Activated T-cell treated with anti-CD3 and anti-CD28 coated beads, Interleukin-2, amount 50 U/mL, for 72 hours (primary cell): Measurements from ENCODE around the gene SLC14A1. TPM values are rescaled to one million over a fixed set of nuclear protein-coding genes. Genes with fewer than 3 reads are reported as not detected.

ENCODE experiments used
- ATAC-seq, 2 donors: fragments of 150-1000 bp; cut with Tn5 transposase; replicated peaks in 1 of 2; 2 replicates each; pipeline ENCODE4 v1.10.0; 2021; ENCODE audit warnings: moderate library complexity in 2 of 2, mild to moderate bottlenecking in 1 of 2
- DNase-seq, 2 donors: peaks; one replicate each; pipeline ENCODE4 v3.0.0; 2021 to 2022; ENCODE audit warnings: mixed read lengths in 1 of 2
- H3K27ac Mint-ChIP-seq: one replicate; pipeline ENCODE4 v1.8.0; 2022; ENCODE audit warnings: mild to moderate bottlenecking, moderate library complexity, mixed read lengths
- H3K27me3 Mint-ChIP-seq: one replicate; pipeline ENCODE4 v1.8.0; 2022; ENCODE audit warnings: low read depth, mixed read lengths
- H3K36me3 Mint-ChIP-seq, 2 donors: one replicate each; pipeline ENCODE4 v1.8.0; 2022; ENCODE audit warnings: mixed read lengths in 2 of 2, mild to moderate bottlenecking in 1 of 2; ENCODE audit not compliant: insufficient read depth in 2 of 2
- H3K4me1 Mint-ChIP-seq: one replicate; pipeline ENCODE4 v1.8.0; 2022; ENCODE audit warnings: low read depth, mixed read lengths
- H3K4me3 Mint-ChIP-seq, 2 donors: one replicate each; pipeline ENCODE4 v1.8.0; 2022; ENCODE audit warnings: mild to moderate bottlenecking in 2 of 2, mixed read lengths in 2 of 2, moderate library complexity in 2 of 2
- H3K9me3 Mint-ChIP-seq, 2 donors: one replicate each; pipeline ENCODE4 v1.8.0; 2022; ENCODE audit warnings: mixed read lengths in 2 of 2
- total RNA-seq, 2 donors: library from RNA; stranded (reverse); gene quantifications; one replicate each; pipeline ENCODE4 v1.2.3, GENCODE V29; 2022

Gene SLC14A1
- total RNA-seq, result 1 to 10 TPM; 6.0 to 6.2 TPM

GRCh38 chr18:45723567-45724355 lies at the start of gene SLC14A1:
Gene SLC14A1, plus strand, starts transcription at chr18:45724181. Its CDS starts 6,140 bp downstream, at chr18:45730321.
- H3K36me3 Mint-ChIP-seq, result no peaks in the 10 kb centered on the region
- no peak for DNase-seq
- no peak within 1 kb of the TSS for H3K27ac Mint-ChIP-seq
- H3K27me3 Mint-ChIP-seq, result peaks cover 19% of the 10 kb centered on the region
- no peaks in the 10 kb centered on the region for H3K9me3 Mint-ChIP-seq
- no peak for ATAC-seq
- H3K4me1 Mint-ChIP-seq, result peaks cover 7% of the 10 kb centered on the region
- no peak within 1 kb of the TSS for H3K4me3 Mint-ChIP-seq

GRCh38 chr18:45677276-45677807 lies 46.6 kb upstream of the SLC14A1 start:
- Mint-ChIP-seq H3K4me3 (no peak overlapping the region), H3K36me3 (no peaks in the 10 kb centered on the region), H3K4me1 (peaks cover 5% of the 10 kb centered on the region), H3K27ac (no peak overlapping the region), H3K9me3 (no peaks in the 10 kb centered on the region), H3K27me3 (peaks cover 12% of the 10 kb centered on the region)
- ATAC-seq (no peak), DNase-seq (no peak)

GRCh38 chr18:45678441-45678840 lies 45.5 kb upstream of the SLC14A1 start:
- no peak overlapping the region for H3K27ac Mint-ChIP-seq
- H3K4me3 Mint-ChIP-seq, result no peak overlapping the region
- no peaks in the 10 kb centered on the region for H3K36me3 Mint-ChIP-seq
- H3K27me3 Mint-ChIP-seq, result peaks cover 18% of the 10 kb centered on the region
- DNase-seq, result no peak
- peaks cover 5% of the 10 kb centered on the region for H3K4me1 Mint-ChIP-seq
- H3K9me3 Mint-ChIP-seq, result no peaks in the 10 kb centered on the region
- ATAC-seq, result no peak

DNA sequence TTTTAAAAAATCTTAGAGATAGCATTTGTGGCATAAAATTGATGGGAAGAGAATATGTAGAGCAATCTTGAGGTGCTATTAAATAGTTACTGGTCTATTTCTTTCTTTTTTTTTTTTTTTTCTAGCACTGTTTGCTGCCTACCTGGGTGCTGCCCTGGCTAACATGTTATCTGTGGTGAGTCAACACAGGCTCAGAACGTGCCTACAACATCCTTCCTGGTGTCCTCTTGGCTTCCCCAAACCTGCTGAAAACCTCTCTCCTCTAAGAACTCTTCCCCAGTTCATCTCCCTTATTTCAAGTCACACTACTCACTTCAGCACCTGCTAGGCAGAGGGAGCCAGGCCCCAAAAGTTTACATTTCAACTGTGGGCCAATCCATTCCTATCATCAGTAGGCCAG lies 45.1 kb upstream of the SLC14A1 start:
- no peaks in the 10 kb centered on the region for H3K36me3 Mint-ChIP-seq
- ATAC-seq (no peak), DNase-seq (no peak)
- no peak overlapping the region for H3K27ac Mint-ChIP-seq
- H3K27me3 Mint-ChIP-seq, result peaks cover 20% of the 10 kb centered on the region
- H3K4me1 Mint-ChIP-seq, result peaks cover 5% of the 10 kb centered on the region
- no peak overlapping the region for H3K4me3 Mint-ChIP-seq
- no peaks in the 10 kb centered on the region for H3K9me3 Mint-ChIP-seq

GRCh38 chr18:45680066-45680690 lies 43.8 kb upstream of the SLC14A1 start:
- Mint-ChIP-seq H3K27me3 (peaks cover 32% of the 10 kb centered on the region), H3K4me1 (peaks cover 11% of the 10 kb centered on the region), H3K27ac (no peak overlapping the region), H3K36me3 (no peaks in the 10 kb centered on the region), H3K4me3 (no peak overlapping the region), H3K9me3 (no peaks in the 10 kb centered on the region)
- no peak for DNase-seq
- no peak for ATAC-seq

GRCh38 chr18:45682181-45682580 lies 41.8 kb upstream of the SLC14A1 start:
- Mint-ChIP-seq H3K4me1 (peaks cover 30% of the 10 kb centered on the region), H3K27ac (no peak overlapping the region), H3K4me3 (no peak overlapping the region), H3K36me3 (no peaks in the 10 kb centered on the region), H3K9me3 (no peaks in the 10 kb centered on the region), H3K27me3 (peaks cover 40% of the 10 kb centered on the region)
- DNase-seq (no peak), ATAC-seq (no peak)

DNA sequence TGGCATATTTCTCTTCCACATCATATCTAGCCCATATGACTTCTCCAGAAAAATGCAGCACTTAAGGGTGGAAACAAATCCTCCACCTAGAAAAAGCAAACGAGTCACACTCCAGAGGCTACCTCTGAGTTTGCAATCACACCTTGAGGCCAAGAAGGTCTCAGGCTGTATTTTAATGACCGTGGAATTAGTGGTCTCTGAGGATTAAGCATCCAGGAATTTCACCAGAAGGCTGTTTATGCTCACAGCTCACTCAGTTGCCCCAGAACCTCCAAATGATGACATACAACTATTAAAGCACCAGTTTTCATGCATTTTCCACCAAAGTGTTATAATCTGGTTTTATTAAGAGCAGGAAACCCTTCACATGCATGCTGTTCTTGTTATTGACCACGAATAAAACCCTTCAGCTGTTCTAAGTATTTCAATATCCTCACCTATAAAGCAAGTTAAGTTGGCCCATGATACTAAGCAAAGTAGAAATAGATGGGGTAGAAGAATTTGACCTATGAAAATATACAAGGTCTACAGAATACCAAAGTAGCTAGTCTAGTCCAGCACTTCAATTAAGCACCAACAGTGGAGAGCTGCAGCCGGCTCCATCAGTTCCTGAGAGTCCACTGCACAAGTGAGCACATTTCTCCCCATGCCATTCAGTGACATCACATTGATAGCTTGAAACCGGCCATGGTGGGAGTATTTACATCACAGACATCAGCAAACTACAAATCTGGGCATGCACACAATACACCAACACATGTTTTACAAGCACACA lies 39.5 kb upstream of the SLC14A1 start:
- no peak overlapping the region for H3K27ac Mint-ChIP-seq
- no peak for ATAC-seq
- H3K4me1 Mint-ChIP-seq, result peaks cover 49% of the 10 kb centered on the region

DNA sequence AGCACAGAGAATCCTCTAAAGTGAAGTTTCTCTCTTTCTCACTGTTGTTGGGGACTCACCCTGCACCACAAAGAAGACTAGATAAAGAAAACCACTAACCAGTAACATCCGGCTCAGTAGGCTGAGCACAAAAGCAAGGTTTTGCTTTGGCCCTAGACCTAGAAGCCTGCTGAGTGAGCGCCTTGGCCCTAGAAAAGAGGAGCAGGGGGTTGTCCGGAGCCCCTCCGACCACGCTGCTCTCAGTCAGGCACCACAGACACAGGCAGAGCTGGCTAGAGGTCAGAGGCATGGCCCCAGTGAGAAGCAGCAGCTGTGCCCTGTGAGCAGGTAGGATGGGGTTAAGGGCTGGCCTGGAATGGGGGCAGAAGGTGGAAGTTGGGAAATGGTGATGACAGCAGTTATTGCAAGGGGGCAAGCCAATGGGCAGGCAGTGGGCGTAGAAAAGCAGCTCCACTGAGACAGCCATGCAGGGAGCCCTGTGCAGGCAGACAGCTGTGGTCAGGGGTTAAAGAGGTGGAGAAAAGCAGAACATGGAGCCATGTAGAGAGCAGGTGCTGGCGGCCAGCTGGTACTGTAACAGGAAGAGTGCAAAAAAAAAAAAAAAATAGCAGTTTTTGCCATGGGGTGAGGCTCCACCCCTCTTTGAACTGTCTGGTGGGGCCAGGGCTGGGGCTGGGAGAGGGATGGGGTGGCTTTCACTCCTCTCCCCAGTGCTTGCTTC lies 36.9 kb upstream of the SLC14A1 start:
- Mint-ChIP-seq H3K27ac (peak overlapping the region; percentile 95), H3K9me3 (no peaks in the 10 kb centered on the region), H3K36me3 (no peaks in the 10 kb centered on the region), H3K4me1 (peaks cover 65% of the 10 kb centered on the region), H3K4me3 (peak overlapping the region; percentile 91 to 99), H3K27me3 (peaks cover 35% of the 10 kb centered on the region)
- DNase-seq (peak; percentile 60 to 69), ATAC-seq (peak; percentile 87 to 89)

More for the DNA sequence above, 39.5 kb upstream of the SLC14A1 start:
- H3K9me3 Mint-ChIP-seq, result no peaks in the 10 kb centered on the region
- H3K4me3 Mint-ChIP-seq, result no peak overlapping the region
- DNase-seq, result no peak
- H3K36me3 Mint-ChIP-seq, result no peaks in the 10 kb centered on the region
- H3K27me3 Mint-ChIP-seq, result peaks cover 40% of the 10 kb centered on the region

GRCh38 chr18:45687621-45688020 lies 36.4 kb upstream of the SLC14A1 start:
- Mint-ChIP-seq H3K27ac (peak overlapping the region; percentile 35), H3K27me3 (peaks cover 36% of the 10 kb centered on the region), H3K36me3 (no peaks in the 10 kb centered on the region), H3K9me3 (no peaks in the 10 kb centered on the region), H3K4me1 (peaks cover 65% of the 10 kb centered on the region), H3K4me3 (peak overlapping the region; percentile 91 to 99)
- ATAC-seq, result peak; percentile 38 to 45
- peak in 1 of 2 donors; percentile 45 for DNase-seq

DNA sequence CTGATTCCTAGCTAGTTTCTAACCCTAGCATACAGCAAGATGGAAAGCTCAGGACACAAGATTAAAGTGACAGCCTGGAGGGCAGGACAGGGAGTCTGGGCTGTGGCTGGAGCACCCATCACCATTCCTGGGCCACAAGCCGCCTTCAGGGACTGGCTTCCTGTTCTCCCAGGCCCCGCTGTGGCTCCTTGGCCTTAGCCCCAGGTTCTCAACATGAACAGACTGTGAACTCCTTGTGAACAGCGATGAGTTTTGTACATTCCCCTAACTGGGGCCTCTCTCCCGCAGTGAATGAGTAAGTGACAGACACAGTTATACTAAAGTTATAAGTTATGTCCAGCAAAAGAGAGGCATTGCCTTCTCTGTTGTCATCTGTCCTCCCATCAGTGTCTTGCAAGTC lies 35.9 kb upstream of the SLC14A1 start:
- Mint-ChIP-seq H3K36me3 (no peaks in the 10 kb centered on the region), H3K4me3 (peak overlapping the region; percentile 91 to 99), H3K4me1 (peaks cover 65% of the 10 kb centered on the region), H3K9me3 (no peaks in the 10 kb centered on the region), H3K27ac (peak overlapping the region; percentile 35), H3K27me3 (peaks cover 39% of the 10 kb centered on the region)
- ATAC-seq (peak; percentile 21 to 24), DNase-seq (peak in 1 of 2 donors; percentile 19)

GRCh38 chr18:45688833-45689232 lies 35.1 kb upstream of the SLC14A1 start:
- Mint-ChIP-seq H3K27me3 (peaks cover 33% of the 10 kb centered on the region), H3K36me3 (peaks cover 1 to 2% of the 10 kb centered on the region in 2 donors), H3K9me3 (peaks cover 0 to 2% of the 10 kb centered on the region in 2 donors), H3K4me3 (peak overlapping the region; percentile 91 to 99), H3K27ac (no peak overlapping the region), H3K4me1 (peaks cover 65% of the 10 kb centered on the region)
- peak; percentile 81 for DNase-seq
- ATAC-seq, result peak; percentile 54 to 65

GRCh38 chr18:45689396-45689795 lies 34.6 kb upstream of the SLC14A1 start:
- Mint-ChIP-seq H3K27me3 (peaks cover 29% of the 10 kb centered on the region), H3K36me3 (peaks cover 2 to 3% of the 10 kb centered on the region in 2 donors), H3K4me3 (no peak overlapping the region), H3K4me1 (peaks cover 65% of the 10 kb centered on the region), H3K9me3 (peaks cover 0 to 3% of the 10 kb centered on the region in 2 donors), H3K27ac (no peak overlapping the region)
- ATAC-seq, result no peak
- DNase-seq, result no peak
